ENCODE measurements around the gene AZIN2. TPM values are rescaled to one million over a fixed set of nuclear protein-coding genes. Genes with fewer than 3 reads are reported as not detected.

The AZIN2 gene
- total and polyA plus RNA-seq, 2 donors (not counting 3 experiments of a cell fraction or from before 2014, with no cell fraction given) = 0.91 to 1.4 TPM

DNA sequence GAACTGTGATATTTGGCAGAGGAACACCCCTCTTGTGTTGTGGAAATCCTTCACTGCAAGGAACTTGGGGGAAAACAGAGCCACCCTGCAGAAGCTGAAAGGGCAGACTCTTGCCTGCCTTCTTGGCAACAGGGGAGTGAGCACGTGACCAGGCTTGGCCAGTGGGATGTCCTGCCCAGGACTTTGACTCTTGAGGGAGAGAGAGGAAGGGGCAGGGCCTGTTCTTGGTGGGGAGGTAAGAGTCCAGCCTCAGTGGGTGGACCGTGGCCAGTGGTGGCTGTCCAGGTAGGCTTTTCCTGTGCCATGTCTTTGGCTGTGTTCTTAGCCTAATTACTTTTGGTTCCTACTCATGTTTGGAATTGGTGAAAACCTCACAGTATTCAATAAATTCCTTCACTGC lies 35.7 kb upstream of the AZIN2 start:
- no peaks in the 10 kb centered on the region for H3K9me3 ChIP-seq (replicated peaks; ENCODE audit: control insufficient read depth, insufficient read depth, low read length)
- no peaks in the 10 kb centered on the region for H3K4me1 ChIP-seq (ENCODE audit: control insufficient read depth, extremely low read depth, insufficient read depth, low read length)
- H3K9me1 ChIP-seq (replicated peaks; ENCODE audit: control insufficient read depth, extremely low read depth, insufficient read depth, low read length) = no peaks in the 10 kb centered on the region
- no peak for TF ChIP-seq MYC (IDR thresholded peaks at IDR 0.05; ENCODE audit: low read depth, low read length)
- TF ChIP-seq CTCF (IDR thresholded peaks at IDR 0.05; ENCODE audit: extremely low read depth in 1 of 2, insufficient read depth in 1 of 2, low read depth in 1 of 2, low read length in 2 of 2) = no peak
- TF ChIP-seq MAX (IDR thresholded peaks at IDR 0.05; ENCODE audit: insufficient read depth, insufficient read length) = no peak
- TF ChIP-seq FOS (IDR thresholded peaks at IDR 0.05; ENCODE audit: borderline replicate concordance, insufficient read depth, low read length) = no peak
- TF ChIP-seq EZH2 (IDR thresholded peaks at IDR 0.05; ENCODE audit: borderline replicate concordance, low read depth, low read length, severe bottlenecking) = no peak
- TF ChIP-seq POLR2AphosphoS5 (IDR thresholded peaks at IDR 0.05; ENCODE audit: insufficient read depth, low read depth, low read length) = no peak
- no peak for TF ChIP-seq GATA2 (IDR thresholded peaks at IDR 0.05; ENCODE audit: insufficient read depth, insufficient read length, low read depth, low read length)
- no peak for TF ChIP-seq POLR2A (IDR thresholded peaks at IDR 0.05; ENCODE audit: low read depth, low read length)
- no peak for TF ChIP-seq JUN (IDR thresholded peaks at IDR 0.05; ENCODE audit: borderline replicate concordance, insufficient read depth, insufficient read length, low read depth)
- ChIA-PET POLR2A (no interaction called here), CTCF (no interaction called here)
- no peak overlapping the region for H3K4me3 ChIP-seq (replicated peaks in 1 of 3; ENCODE audit: insufficient read depth in 1 of 3, low read depth in 1 of 3, low read length in 3 of 3)
- intact Hi-C loops (cut with micrococcal nuclease) = no loop called here
- H3K4me2 ChIP-seq (ENCODE audit: insufficient read depth, low read length) = no peak overlapping the region
- BruUV-seq (replicated peaks) = no TSS peak
- H3K27me3 ChIP-seq (ENCODE audit: control insufficient read depth in 2 of 2, insufficient read depth in 2 of 2, low read length in 2 of 2) = no peaks in the 10 kb centered on the region
- H3K79me2 ChIP-seq (ENCODE audit: control insufficient read depth, insufficient read depth, low read length) = no peaks in the 10 kb centered on the region
- dilution Hi-C loops (cut with MboI; ENCODE audit: extremely low pct_ligation_motif_present, low sequenced_read_pairs) = no loop called here
- H2AFZ ChIP-seq (ENCODE audit: low read depth, low read length) = no peak overlapping the region
- no peaks in the 10 kb centered on the region for H3K36me3 ChIP-seq (ENCODE audit: control insufficient read depth in 2 of 2, extremely low read depth in 1 of 2, insufficient read depth in 2 of 2, low read length in 2 of 2)
- DNase-seq (ENCODE audit: low read depth, low spot score) (no peak), FAIRE-seq (no peak)
- H4K20me1 ChIP-seq (replicated peaks; ENCODE audit: control insufficient read depth, extremely low read depth, insufficient read depth, low read length) = no peaks in the 10 kb centered on the region
- no peak overlapping the region for H3K27ac ChIP-seq (ENCODE audit: insufficient read depth, low read depth, low read length)
- no peak overlapping the region for H3K9ac ChIP-seq (replicated peaks; ENCODE audit: extremely low read depth, insufficient read depth, low read length)
